HG03103 (cell line): ENCODE results near the gene MPDU1.

Experiments used
- ATAC-seq: cut with Tn5 transposase; IDR thresholded peaks from one replicate; pipeline ENCODE4 v1.9.1; 2021; ENCODE audit warnings: low read depth; ENCODE audit not compliant: unreplicated experiment

MPDU1 gene

GRCh38 chr17:7560172-7561027 lies 23.3 kb upstream of the MPDU1 start:
- no peak for ATAC-seq

- ATAC-seq: no peak
Measured at GRCh38 chr17:7561028-7561575, 22.6 kb upstream of the MPDU1 start.

GRCh38 chr17:7561589-7562207 lies 22.0 kb upstream of the MPDU1 start, which contains the start of gene SENP3:
SENP3 (plus strand) TSS chr17:7561919; CDS start chr17:7563077, 1,158 bp downstream.
- peak; percentile 48 for ATAC-seq

GRCh38 chr17:7562208-7562605 lies 21.4 kb upstream of the MPDU1 start:
- ATAC-seq: no peak

- no peak for ATAC-seq
Measured at GRCh38 chr17:7563115-7563869, 20.4 kb upstream of the MPDU1 start.

- ATAC-seq: no peak
Measured at GRCh38 chr17:7569571-7569970, 14.1 kb upstream of the MPDU1 start.

GRCh38 chr17:7570351-7570750 lies 13.3 kb upstream of the MPDU1 start:
- ATAC-seq: no peak

- ATAC-seq: no peak
Measured at GRCh38 chr17:7572338-7572587, 11.4 kb upstream of the MPDU1 start.

- peak; percentile 82 for ATAC-seq
Measured at GRCh38 chr17:7572588-7573323, 10.9 kb upstream of the MPDU1 start.

- ATAC-seq: no peak
Measured at GRCh38 chr17:7573324-7574080, 10.2 kb upstream of the MPDU1 start.

GRCh38 chr17:7574176-7574953 lies 9.3 kb upstream of the MPDU1 start:
- no peak for ATAC-seq

GRCh38 chr17:7575481-7575883 lies 8.2 kb upstream of the MPDU1 start:
- ATAC-seq: no peak

- ATAC-seq: no peak
Measured at GRCh38 chr17:7575959-7576358, 7.7 kb upstream of the MPDU1 start.

GRCh38 chr17:7576432-7576937 lies 7.2 kb upstream of the MPDU1 start:
- no peak for ATAC-seq

GRCh38 chr17:7577327-7578199 lies 6.1 kb upstream of the MPDU1 start:
- no peak for ATAC-seq

- ATAC-seq: no peak
Measured at GRCh38 chr17:7579001-7579833, 4.4 kb upstream of the MPDU1 start, which contains the start of gene CD68. CD68 (plus strand) TSS chr17:7579638; CDS start chr17:7579678, 40 bp downstream.
